Loucy (cell line): ENCODE measurements around the gene MS4A10.

Source experiments
- H2AFZ ChIP-seq: fragments of 200-600 bp; sonication (generic); 2 replicates; pipeline ENCODE4 v1.6.0; 2016; ENCODE audit warnings: antibody characterized with exemption, mild to moderate bottlenecking, low read length, moderate library complexity
- H3F3A ChIP-seq: fragments of 200-600 bp; 2 replicates; pipeline ENCODE4 v1.6.0; 2016; ENCODE audit warnings: antibody characterized with exemption, low read depth, mild to moderate bottlenecking
- H3K27me3 ChIP-seq: fragments of 200-600 bp; sonication (generic); 2 replicates; pipeline ENCODE4 v1.6.1; 2014; ENCODE audit warnings: low read length, mild to moderate bottlenecking; ENCODE audit not compliant: insufficient read depth, poor library complexity, severe bottlenecking
- H3K36me3 ChIP-seq: fragments of 200-600 bp; sonication (generic); 2 replicates; pipeline ENCODE4 v1.6.1; 2016; ENCODE audit warnings: low read length; ENCODE audit not compliant: insufficient read depth
- H3K4me1 ChIP-seq: fragments of 200-600 bp; sonication (generic); 2 replicates; pipeline ENCODE4 v1.5.1; 2014; ENCODE audit warnings: low read length, mild to moderate bottlenecking; ENCODE audit not compliant: insufficient read depth, poor library complexity, severe bottlenecking
- H3K4me2 ChIP-seq: fragments of 200-600 bp; sonication (generic); 2 replicates; pipeline ENCODE4 v1.6.0; 2014; ENCODE audit warnings: antibody characterized with exemption, low read length, low read depth, mild to moderate bottlenecking; ENCODE audit not compliant: poor library complexity, severe bottlenecking
- H3K4me3 ChIP-seq: fragments of 200-600 bp; sonication (generic); 2 replicates; pipeline ENCODE4 v1.5.1; 2014; ENCODE audit warnings: low read length, mild to moderate bottlenecking, mixed read lengths; ENCODE audit not compliant: poor library complexity, severe bottlenecking
- H3K79me2 ChIP-seq: fragments of 200-600 bp; sonication (generic); 2 replicates; pipeline ENCODE4 v1.6.1; 2014; ENCODE audit warnings: low read length; ENCODE audit not compliant: insufficient read depth
- H3K9ac ChIP-seq: fragments of 200-600 bp; sonication (generic); 2 replicates; pipeline ENCODE4 v1.6.0; 2014; ENCODE audit warnings: mild to moderate bottlenecking, low read depth, low read length, moderate library complexity; ENCODE audit not compliant: poor library complexity, severe bottlenecking
- H3K9me2 ChIP-seq: fragments of 200-600 bp; sonication (generic); replicated peaks from 2 replicates; pipeline ENCODE4 v1.6.1; 2016; ENCODE audit warnings: low read depth, low read length, mixed read lengths
- H3K9me3 ChIP-seq: fragments of 200-600 bp; sonication (generic); 2 replicates; pipeline ENCODE4 v1.6.1; 2014; ENCODE audit warnings: mild to moderate bottlenecking, antibody characterized with exemption, low read length, low read depth; ENCODE audit not compliant: insufficient read depth
- H4K20me1 ChIP-seq: fragments of 200-600 bp; sonication (generic); 2 replicates; pipeline ENCODE4 v1.6.0; 2014; ENCODE audit warnings: antibody characterized with exemption, low read length, mild to moderate bottlenecking; ENCODE audit not compliant: insufficient read depth, poor library complexity, severe bottlenecking
- CTCF ChIP-seq: fragments of 200-600 bp; sonication (generic); conservative IDR thresholded peaks from 2 replicates; pipeline ENCODE4 v1.5.1; 2014; ENCODE audit warnings: mild to moderate bottlenecking, antibody characterized with exemption, low read length
- EZH2phosphoT487 ChIP-seq: fragments of 200-600 bp; IDR thresholded peaks from 2 replicates; pipeline ENCODE4 v1.6.1; 2018; ENCODE audit warnings: antibody characterized with exemption, mild to moderate bottlenecking, moderate library complexity, borderline replicate concordance

The MS4A10 gene

GRCh38 chr11:60810569-60810968 is 25.4 kb downstream of the MS4A10 start:
- H3F3A ChIP-seq: no peaks in the 10 kb centered on the region
- no peaks in the 10 kb centered on the region for H3K9me3 ChIP-seq
- no peaks in the 10 kb centered on the region for H3K79me2 ChIP-seq
- H3K36me3 ChIP-seq: no peaks in the 10 kb centered on the region
- no peak overlapping the region for H2AFZ ChIP-seq
- H3K27me3 ChIP-seq: no peaks in the 10 kb centered on the region
- no peak overlapping the region for H3K4me2 ChIP-seq
- H3K4me1 ChIP-seq: no peaks in the 10 kb centered on the region
- no peak overlapping the region for H3K9ac ChIP-seq
- no peaks in the 10 kb centered on the region for H3K9me2 ChIP-seq
- no peak for TF ChIP-seq CTCF
- no peak for TF ChIP-seq EZH2phosphoT487
- no peaks in the 10 kb centered on the region for H4K20me1 ChIP-seq
- no peak overlapping the region for H3K4me3 ChIP-seq

GRCh38 chr11:60813324-60813723 is 28.2 kb downstream of the MS4A10 start:
- Histone ChIP-seq H3K4me3 (no peak overlapping the region), H3K79me2 (no peaks in the 10 kb centered on the region), H3F3A (no peaks in the 10 kb centered on the region), H3K4me2 (no peak overlapping the region), H2AFZ (no peak overlapping the region; the same call in 1 of the 2 replicates), H3K9me2 (no peaks in the 10 kb centered on the region), H3K9me3 (no peaks in the 10 kb centered on the region; the same call in 1 of the 2 replicates), H3K4me1 (no peaks in the 10 kb centered on the region), H3K9ac (no peak overlapping the region), H3K27me3 (no peaks in the 10 kb centered on the region), H4K20me1 (no peaks in the 10 kb centered on the region), H3K36me3 (no peaks in the 10 kb centered on the region)
- TF ChIP-seq EZH2phosphoT487 (no peak), CTCF (no peak)

- Histone ChIP-seq H3K4me2 (no peak overlapping the region), H4K20me1 (no peaks in the 10 kb centered on the region), H2AFZ (no peak overlapping the region), H3K36me3 (no peaks in the 10 kb centered on the region), H3F3A (no peaks in the 10 kb centered on the region), H3K9me3 (no peaks in the 10 kb centered on the region; the same call in 1 of the 2 replicates), H3K27me3 (no peaks in the 10 kb centered on the region), H3K4me1 (no peaks in the 10 kb centered on the region), H3K9ac (no peak overlapping the region), H3K9me2 (no peaks in the 10 kb centered on the region), H3K79me2 (no peaks in the 10 kb centered on the region), H3K4me3 (no peak overlapping the region)
- no peak for TF ChIP-seq CTCF
- no peak for TF ChIP-seq EZH2phosphoT487
Measured at GRCh38 chr11:60814112-60814511, 29.0 kb downstream of the MS4A10 start.
